K562 (cell line): ENCODE results near the gene EVI2B.

Experiments used
- CBFA2T3 ChIP-seq: fragments of 450-650 bp; IDR thresholded peaks from 2 replicates; pipeline ENCODE4 v1.6.1; 2017
- GABPB1 ChIP-seq: sonication (generic); formaldehyde crosslinking; IDR thresholded peaks from 2 replicates; pipeline ENCODE4 v1.8.0; 2022; ENCODE audit warnings: mild to moderate bottlenecking, missing genetic modification reagents
- LARP7 ChIP-seq: fragments of 450-650 bp; IDR thresholded peaks from 2 replicates; pipeline ENCODE4 v1.6.1; 2016
- NFE2L1 ChIP-seq: fragments of 450-650 bp; IDR thresholded peaks from 2 replicates; pipeline ENCODE4 v1.6.1; 2016; ENCODE audit warnings: missing genetic modification characterization, low read depth, mild to moderate bottlenecking, missing compliant biosample characterization, moderate library complexity, borderline replicate concordance
- RAD21 ChIP-seq, 2 experiments: fragments of 250-450 bp in 1 of 2; fragments of 450-650 bp in 1 of 2; sonication (Bioruptor Pico) in 1 of 2; formaldehyde crosslinking in 1 of 2; IDR thresholded peaks in 1 of 2; conservative IDR thresholded peaks in 1 of 2; 2 replicates each; pipeline versions ENCODE4 v1.4.0 to v1.8.0; 2020 to 2022; ENCODE audit warnings: mild to moderate bottlenecking in 2 of 2, moderate library complexity in 1 of 2
- SIX5 ChIP-seq, 2 experiments: IDR thresholded peaks; 2 replicates each; pipeline ENCODE4 v1.6.1; 2011; ENCODE audit warnings: low read length in 2 of 2, borderline replicate concordance in 1 of 2, low read depth in 1 of 2, mild to moderate bottlenecking in 1 of 2, moderate library complexity in 1 of 2; ENCODE audit not compliant: insufficient read depth in 1 of 2
- SRSF3 ChIP-seq: fragments of 200-400 bp; formaldehyde crosslinking; IDR thresholded peaks from 2 replicates; pipeline ENCODE4 v1.6.1; 2016; ENCODE audit warnings: mild to moderate bottlenecking, low read length, moderate library complexity; ENCODE audit not compliant: insufficient read depth
- TCF7L2 ChIP-seq: fragments of 150-350 bp; IDR thresholded peaks from 2 replicates; pipeline ENCODE4 v1.6.1; 2016; ENCODE audit warnings: low read depth, mild to moderate bottlenecking, low read length, moderate library complexity
- ZEB2 ChIP-seq: fragments of 450-650 bp; IDR thresholded peaks from 2 replicates; pipeline ENCODE4 v1.6.1; 2016
- TF ChIP-seq, protein P1 (sequence below), 3 experiments: IDR thresholded peaks in 2 of 3; conservative IDR thresholded peaks in 1 of 3; 2 replicates each; pipeline ENCODE4 v1.5.1; 2011 to 2012; ENCODE audit warnings: low read length in 3 of 3, mild to moderate bottlenecking in 3 of 3, control low read depth in 2 of 3, improper control_type of control experiment in 1 of 3, inconsistent platforms in 1 of 3, low read depth in 1 of 3, mixed read lengths in 1 of 3, moderate library complexity in 1 of 3; ENCODE audit not compliant: insufficient read depth in 2 of 3
- TF ChIP-seq, protein P2 (sequence below): sonication (generic); formaldehyde crosslinking; IDR thresholded peaks from 2 replicates; pipeline ENCODE4 v1.9.0; 2022; ENCODE audit warnings: mild to moderate bottlenecking, missing genetic modification reagents
- TF ChIP-seq, protein P3 (sequence below): IDR thresholded peaks from 2 replicates; pipeline ENCODE4 v1.6.1; 2012; ENCODE audit warnings: low read depth, low read length, improper control_type of control experiment, borderline replicate concordance
- TF ChIP-seq, protein P4 (sequence below), 2 experiments: fragments of 450-650 bp in 1 of 2; IDR thresholded peaks; 2 replicates each; pipeline ENCODE4 v1.6.1; 2011 to 2017; ENCODE audit warnings: low read depth in 2 of 2, antibody characterized with exemption in 1 of 2, borderline replicate concordance in 1 of 2, low read length in 1 of 2, mild to moderate bottlenecking in 1 of 2, mixed read lengths in 1 of 2; ENCODE audit not compliant: control insufficient read depth in 1 of 2

DNA sequence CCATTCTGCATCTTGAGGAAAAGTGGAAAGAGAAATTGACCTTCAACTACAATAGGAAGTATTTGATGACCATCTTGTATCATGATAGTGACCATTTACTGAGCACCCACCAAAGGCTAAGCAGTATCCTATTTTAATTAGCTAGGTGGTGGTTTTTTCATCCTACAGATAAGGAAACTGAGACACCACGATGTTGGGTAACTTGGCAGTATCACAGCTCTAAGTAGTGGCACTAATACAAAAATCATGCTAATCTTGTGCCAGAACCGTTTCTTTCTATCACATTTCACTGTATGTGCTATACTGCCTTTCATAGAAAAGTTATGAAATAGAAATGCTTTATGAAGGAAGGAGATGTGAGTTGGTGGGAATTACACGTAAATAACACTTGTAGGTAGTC lies 2.3 kb downstream of the EVI2B start:
- TF ChIP-seq SRSF3 (no peak), TCF7L2 (no peak), GABPB1 (CRISPR knock-in tag) (no peak), CBFA2T3 (no peak), LARP7 (no peak), SIX5 (IDR thresholded peaks at IDR 0.05; ENCODE audit: borderline replicate concordance in 1 of 2, insufficient read depth in 1 of 2, low read depth in 1 of 2, low read length in 2 of 2) (no peak), ZEB2 (no peak), NFE2L1 (tag) (no peak), RAD21 (CRISPR knock-in tag; conservative IDR thresholded peaks at IDR 0.05 in 1 of 2, IDR thresholded peaks at IDR 0.05 in 1 of 2) (no peak)
- TF ChIP-seq, protein P1, sequence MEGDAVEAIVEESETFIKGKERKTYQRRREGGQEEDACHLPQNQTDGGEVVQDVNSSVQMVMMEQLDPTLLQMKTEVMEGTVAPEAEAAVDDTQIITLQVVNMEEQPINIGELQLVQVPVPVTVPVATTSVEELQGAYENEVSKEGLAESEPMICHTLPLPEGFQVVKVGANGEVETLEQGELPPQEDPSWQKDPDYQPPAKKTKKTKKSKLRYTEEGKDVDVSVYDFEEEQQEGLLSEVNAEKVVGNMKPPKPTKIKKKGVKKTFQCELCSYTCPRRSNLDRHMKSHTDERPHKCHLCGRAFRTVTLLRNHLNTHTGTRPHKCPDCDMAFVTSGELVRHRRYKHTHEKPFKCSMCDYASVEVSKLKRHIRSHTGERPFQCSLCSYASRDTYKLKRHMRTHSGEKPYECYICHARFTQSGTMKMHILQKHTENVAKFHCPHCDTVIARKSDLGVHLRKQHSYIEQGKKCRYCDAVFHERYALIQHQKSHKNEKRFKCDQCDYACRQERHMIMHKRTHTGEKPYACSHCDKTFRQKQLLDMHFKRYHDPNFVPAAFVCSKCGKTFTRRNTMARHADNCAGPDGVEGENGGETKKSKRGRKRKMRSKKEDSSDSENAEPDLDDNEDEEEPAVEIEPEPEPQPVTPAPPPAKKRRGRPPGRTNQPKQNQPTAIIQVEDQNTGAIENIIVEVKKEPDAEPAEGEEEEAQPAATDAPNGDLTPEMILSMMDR (IDR thresholded peaks at IDR 0.05 in 2 of 3, conservative IDR thresholded peaks at IDR 0.05 in 1 of 3; ENCODE audit: insufficient read depth in 2 of 3, low read depth in 1 of 3, low read length in 3 of 3) = no peak
- TF ChIP-seq, protein P2, sequence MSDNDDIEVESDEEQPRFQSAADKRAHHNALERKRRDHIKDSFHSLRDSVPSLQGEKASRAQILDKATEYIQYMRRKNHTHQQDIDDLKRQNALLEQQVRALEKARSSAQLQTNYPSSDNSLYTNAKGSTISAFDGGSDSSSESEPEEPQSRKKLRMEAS (CRISPR knock-in tag) = no peak
- TF ChIP-seq, protein P3, sequence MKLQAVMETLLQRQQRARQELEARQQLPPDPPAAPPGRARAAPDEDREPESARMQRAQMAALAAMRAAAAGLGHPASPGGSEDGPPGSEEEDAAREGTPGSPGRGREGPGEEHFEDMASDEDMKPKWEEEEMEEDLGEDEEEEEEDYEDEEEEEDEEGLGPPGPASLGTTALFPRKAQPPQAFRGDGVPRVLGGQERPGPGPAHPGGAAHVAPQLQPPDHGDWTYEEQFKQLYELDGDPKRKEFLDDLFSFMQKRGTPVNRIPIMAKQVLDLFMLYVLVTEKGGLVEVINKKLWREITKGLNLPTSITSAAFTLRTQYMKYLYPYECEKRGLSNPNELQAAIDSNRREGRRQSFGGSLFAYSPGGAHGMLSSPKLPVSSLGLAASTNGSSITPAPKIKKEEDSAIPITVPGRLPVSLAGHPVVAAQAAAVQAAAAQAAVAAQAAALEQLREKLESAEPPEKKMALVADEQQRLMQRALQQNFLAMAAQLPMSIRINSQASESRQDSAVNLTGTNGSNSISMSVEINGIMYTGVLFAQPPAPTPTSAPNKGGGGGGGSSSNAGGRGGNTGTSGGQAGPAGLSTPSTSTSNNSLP = no peak
- TF ChIP-seq, protein P4, sequence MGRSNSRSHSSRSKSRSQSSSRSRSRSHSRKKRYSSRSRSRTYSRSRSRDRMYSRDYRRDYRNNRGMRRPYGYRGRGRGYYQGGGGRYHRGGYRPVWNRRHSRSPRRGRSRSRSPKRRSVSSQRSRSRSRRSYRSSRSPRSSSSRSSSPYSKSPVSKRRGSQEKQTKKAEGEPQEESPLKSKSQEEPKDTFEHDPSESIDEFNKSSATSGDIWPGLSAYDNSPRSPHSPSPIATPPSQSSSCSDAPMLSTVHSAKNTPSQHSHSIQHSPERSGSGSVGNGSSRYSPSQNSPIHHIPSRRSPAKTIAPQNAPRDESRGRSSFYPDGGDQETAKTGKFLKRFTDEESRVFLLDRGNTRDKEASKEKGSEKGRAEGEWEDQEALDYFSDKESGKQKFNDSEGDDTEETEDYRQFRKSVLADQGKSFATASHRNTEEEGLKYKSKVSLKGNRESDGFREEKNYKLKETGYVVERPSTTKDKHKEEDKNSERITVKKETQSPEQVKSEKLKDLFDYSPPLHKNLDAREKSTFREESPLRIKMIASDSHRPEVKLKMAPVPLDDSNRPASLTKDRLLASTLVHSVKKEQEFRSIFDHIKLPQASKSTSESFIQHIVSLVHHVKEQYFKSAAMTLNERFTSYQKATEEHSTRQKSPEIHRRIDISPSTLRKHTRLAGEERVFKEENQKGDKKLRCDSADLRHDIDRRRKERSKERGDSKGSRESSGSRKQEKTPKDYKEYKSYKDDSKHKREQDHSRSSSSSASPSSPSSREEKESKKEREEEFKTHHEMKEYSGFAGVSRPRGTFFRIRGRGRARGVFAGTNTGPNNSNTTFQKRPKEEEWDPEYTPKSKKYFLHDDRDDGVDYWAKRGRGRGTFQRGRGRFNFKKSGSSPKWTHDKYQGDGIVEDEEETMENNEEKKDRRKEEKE (IDR thresholded peaks at IDR 0.05; ENCODE audit: borderline replicate concordance in 1 of 2, control insufficient read depth in 1 of 2, low read depth in 2 of 2, low read length in 1 of 2) = no peak
